ENCODE results near the gene BMPR1A.
A peak's percentile ranks its signal among the peaks of the same experiment; 100 is the strongest.

Gene BMPR1A

GRCh38 chr10:86747796-86748581 lies 8.4 kb upstream of the BMPR1A start:
- H3K4me1 Mint-ChIP-seq (ENCODE audit: low read depth): no peaks in the 10 kb centered on the region
- H3K4me3 Mint-ChIP-seq: no peak overlapping the region
- DNase-seq: no peak
- H3K27me3 Mint-ChIP-seq: peaks cover 2% of the 10 kb centered on the region
- H3K9me3 Mint-ChIP-seq: no peaks in the 10 kb centered on the region
- H3K27ac Mint-ChIP-seq: no peak overlapping the region
- no peaks in the 10 kb centered on the region for H3K36me3 Mint-ChIP-seq (ENCODE audit: low read depth)

GRCh38 chr10:86749854-86750253 lies 6.6 kb upstream of the BMPR1A start:
- H3K27me3 Mint-ChIP-seq: peaks cover 2% of the 10 kb centered on the region
- H3K4me1 Mint-ChIP-seq (ENCODE audit: low read depth): peaks cover 2% of the 10 kb centered on the region
- no peak overlapping the region for H3K4me3 Mint-ChIP-seq

GRCh38 chr10:86751477-86751876 lies 4.9 kb upstream of the BMPR1A start:
- Mint-ChIP-seq H3K27me3 (peaks cover 5% of the 10 kb centered on the region), H3K4me1 (ENCODE audit: low read depth) (peaks cover 8% of the 10 kb centered on the region), H3K36me3 (ENCODE audit: low read depth) (no peaks in the 10 kb centered on the region), H3K9me3 (no peaks in the 10 kb centered on the region), H3K27ac (no peak overlapping the region), H3K4me3 (no peak overlapping the region)
- DNase-seq: no peak

More at GRCh38 chr10:86749854-86750253, 6.6 kb upstream of the BMPR1A start:
- no peaks in the 10 kb centered on the region for H3K36me3 Mint-ChIP-seq (ENCODE audit: low read depth)
- no peaks in the 10 kb centered on the region for H3K9me3 Mint-ChIP-seq
- H3K27ac Mint-ChIP-seq: no peak overlapping the region
- no peak for DNase-seq

GRCh38 chr10:86752311-86752710 lies 4.1 kb upstream of the BMPR1A start:
- Mint-ChIP-seq H3K4me1 (ENCODE audit: low read depth) (peaks cover 9% of the 10 kb centered on the region), H3K9me3 (no peaks in the 10 kb centered on the region), H3K27ac (no peak overlapping the region), H3K27me3 (peaks cover 6% of the 10 kb centered on the region), H3K36me3 (ENCODE audit: low read depth) (peaks cover under 1% of the 10 kb centered on the region), H3K4me3 (no peak overlapping the region)
- no peak for DNase-seq

- Mint-ChIP-seq H3K27me3 (peaks cover 13% of the 10 kb centered on the region), H3K4me3 (no peak overlapping the region), H3K27ac (no peak overlapping the region), H3K36me3 (ENCODE audit: low read depth) (peaks cover 3% of the 10 kb centered on the region), H3K9me3 (no peaks in the 10 kb centered on the region), H3K4me1 (ENCODE audit: low read depth) (peaks cover 16% of the 10 kb centered on the region)
- DNase-seq: no peak
Observed at GRCh38 chr10:86753051-86753450, 3.4 kb upstream of the BMPR1A start.

GRCh38 chr10:86753638-86754434 lies 2.6 kb upstream of the BMPR1A start:
- DNase-seq: no peak
- Mint-ChIP-seq H3K4me1 (ENCODE audit: low read depth) (peaks cover 24% of the 10 kb centered on the region), H3K27ac (no peak overlapping the region), H3K9me3 (no peaks in the 10 kb centered on the region), H3K4me3 (no peak overlapping the region), H3K27me3 (peaks cover 21% of the 10 kb centered on the region), H3K36me3 (ENCODE audit: low read depth) (peaks cover 3% of the 10 kb centered on the region)

- H3K4me1 Mint-ChIP-seq (ENCODE audit: low read depth): peaks cover 30% of the 10 kb centered on the region
- peaks cover 3% of the 10 kb centered on the region for H3K36me3 Mint-ChIP-seq (ENCODE audit: low read depth)
- peak overlapping the region; percentile 78 for H3K4me3 Mint-ChIP-seq
- H3K9me3 Mint-ChIP-seq: no peaks in the 10 kb centered on the region
- peak overlapping the region; percentile 80 for H3K27ac Mint-ChIP-seq
- peaks cover 29% of the 10 kb centered on the region for H3K27me3 Mint-ChIP-seq
- no peak for DNase-seq
Observed at GRCh38 chr10:86755454-86755739, 1.0 kb upstream of the BMPR1A start.

GRCh38 chr10:86755740-86756510 lies 494 bp upstream of the BMPR1A start:
- Mint-ChIP-seq H3K27ac (no peak overlapping the region), H3K36me3 (ENCODE audit: low read depth) (peaks cover 3% of the 10 kb centered on the region), H3K9me3 (no peaks in the 10 kb centered on the region), H3K27me3 (peaks cover 29% of the 10 kb centered on the region), H3K4me1 (ENCODE audit: low read depth) (peaks cover 30% of the 10 kb centered on the region), H3K4me3 (peak overlapping the region; percentile 78)
- peak; percentile 94 for DNase-seq

GRCh38 chr10:86757113-86757972 lies 924 bp downstream of the BMPR1A start:
- peak overlapping the region; percentile 73 for H3K27ac Mint-ChIP-seq
- no peak for DNase-seq
- H3K4me1 Mint-ChIP-seq (ENCODE audit: low read depth): peaks cover 30% of the 10 kb centered on the region
- peak overlapping the region; percentile 83 for H3K4me3 Mint-ChIP-seq
- H3K9me3 Mint-ChIP-seq: no peaks in the 10 kb centered on the region
- H3K36me3 Mint-ChIP-seq (ENCODE audit: low read depth): peaks cover 3% of the 10 kb centered on the region
- H3K27me3 Mint-ChIP-seq: peaks cover 27% of the 10 kb centered on the region

GRCh38 chr10:86758189-86759072 lies 2.0 kb downstream of the BMPR1A start:
- no peak for DNase-seq

GRCh38 chr10:86759073-86759672 lies 2.8 kb downstream of the BMPR1A start:
- peaks cover 27% of the 10 kb centered on the region for H3K27me3 Mint-ChIP-seq
- H3K4me3 Mint-ChIP-seq: no peak overlapping the region
- H3K36me3 Mint-ChIP-seq (ENCODE audit: low read depth): peaks cover 3% of the 10 kb centered on the region
- no peaks in the 10 kb centered on the region for H3K9me3 Mint-ChIP-seq
- no peak for DNase-seq
- peaks cover 28% of the 10 kb centered on the region for H3K4me1 Mint-ChIP-seq (ENCODE audit: low read depth)
- H3K27ac Mint-ChIP-seq: no peak overlapping the region

More at GRCh38 chr10:86758189-86759072, 2.0 kb downstream of the BMPR1A start:
- Mint-ChIP-seq H3K4me1 (ENCODE audit: low read depth) (peaks cover 28% of the 10 kb centered on the region), H3K27ac (no peak overlapping the region), H3K27me3 (peaks cover 27% of the 10 kb centered on the region), H3K36me3 (ENCODE audit: low read depth) (peaks cover 3% of the 10 kb centered on the region), H3K4me3 (peak overlapping the region; percentile 83), H3K9me3 (no peaks in the 10 kb centered on the region)

GRCh38 chr10:86763404-86763803 lies 7.0 kb downstream of the BMPR1A start:
- DNase-seq: no peak
- Mint-ChIP-seq H3K27me3 (peaks cover 13% of the 10 kb centered on the region), H3K27ac (no peak overlapping the region), H3K4me1 (ENCODE audit: low read depth) (peaks cover 14% of the 10 kb centered on the region), H3K9me3 (no peaks in the 10 kb centered on the region), H3K4me3 (no peak overlapping the region), H3K36me3 (ENCODE audit: low read depth) (no peaks in the 10 kb centered on the region)

GRCh38 chr10:86765548-86765947 lies 9.1 kb downstream of the BMPR1A start:
- Mint-ChIP-seq H3K4me3 (no peak overlapping the region), H3K4me1 (ENCODE audit: low read depth) (peaks cover 9% of the 10 kb centered on the region), H3K36me3 (ENCODE audit: low read depth) (no peaks in the 10 kb centered on the region), H3K27me3 (no peaks in the 10 kb centered on the region), H3K27ac (no peak overlapping the region), H3K9me3 (no peaks in the 10 kb centered on the region)
- no peak for DNase-seq

Measured in activated T-cell treated with anti-CD3 and anti-CD28 coated beads, Interleukin-2, amount 50 U/mL, for 24 hours (primary cell).